Keratinocyte (primary cell): ENCODE results near the gene CDT1. TPM values are rescaled to one million over a fixed set of nuclear protein-coding genes. Genes with fewer than 3 reads are reported as not detected.

Experiments used
- DNase-seq: peaks from one replicate; pipeline ENCODE4 v3.0.0-alpha.2; 2011; ENCODE audit warnings: low read depth, missing footprints, low spot score
- FAIRE-seq: peaks from 2 replicates; lab custom pipeline; 2011; peaks lifted over from hg19 to GRCh38; lab: Jason Lieb, UNC
- H2AFZ ChIP-seq: 2 replicates; pipeline ENCODE4 v1.6.0; 2012; ENCODE audit warnings: low read length, control low read depth, inconsistent platforms; ENCODE audit not compliant: control insufficient read depth
- H3K27ac ChIP-seq: 2 replicates; pipeline ENCODE4 v1.5.1; 2011; ENCODE audit warnings: low read length; ENCODE audit not compliant: control insufficient read depth, insufficient read depth
- H3K27me3 ChIP-seq: 3 replicates; pipeline ENCODE4 v1.6.0; 2011; ENCODE audit warnings: low read length; ENCODE audit not compliant: control insufficient read depth, insufficient read depth; ENCODE audit errors: extremely low read depth
- H3K36me3 ChIP-seq, 2 experiments: 2 replicates in 1 of 2; 3 replicates in 1 of 2; pipeline ENCODE4 v1.5.1; 2011; ENCODE audit warnings: low read length in 2 of 2, mild to moderate bottlenecking in 1 of 2; ENCODE audit not compliant: control insufficient read depth in 2 of 2, insufficient read depth in 2 of 2; ENCODE audit errors: extremely low read depth in 1 of 2
- H3K4me1 ChIP-seq: 3 replicates; pipeline ENCODE4 v1.5.1; 2011; ENCODE audit warnings: low read length; ENCODE audit not compliant: control insufficient read depth, insufficient read depth; ENCODE audit errors: extremely low read depth
- H3K4me2 ChIP-seq: 3 replicates; pipeline ENCODE4 v1.6.0; 2011; ENCODE audit warnings: low read depth, low read length; ENCODE audit not compliant: control insufficient read depth, insufficient read depth; ENCODE audit errors: extremely low read depth
- H3K4me3 ChIP-seq, 3 experiments: fragments of 200-600 bp in 1 of 3; sonication (generic) in 1 of 3; 2 replicates in 2 of 3; 3 replicates in 1 of 3; pipeline ENCODE4 v1.5.1; 2011 to 2016; ENCODE audit warnings: low read length in 3 of 3, mild to moderate bottlenecking in 3 of 3, control low read depth in 2 of 3, inconsistent platforms in 1 of 3, low read depth in 1 of 3, mixed read lengths in 1 of 3, mixed run types in 1 of 3, moderate library complexity in 1 of 3; ENCODE audit not compliant: control insufficient read depth in 2 of 3, insufficient read depth in 2 of 3; ENCODE audit errors: extremely low read depth in 1 of 3
- H3K79me2 ChIP-seq: 2 replicates; pipeline ENCODE4 v1.6.0; 2012; ENCODE audit warnings: low read length; ENCODE audit not compliant: control insufficient read depth, insufficient read depth
- H3K9ac ChIP-seq: 3 replicates; pipeline ENCODE4 v1.6.0; 2011; ENCODE audit warnings: low read length; ENCODE audit not compliant: control insufficient read depth, insufficient read depth; ENCODE audit errors: extremely low read depth
- H3K9me1 ChIP-seq: 3 replicates; pipeline ENCODE4 v1.6.0; 2011; ENCODE audit warnings: low read length; ENCODE audit not compliant: control insufficient read depth, insufficient read depth; ENCODE audit errors: extremely low read depth
- H3K9me3 ChIP-seq: 2 replicates; pipeline ENCODE4 v1.5.1; 2012; ENCODE audit warnings: low read depth, low read length; ENCODE audit not compliant: control insufficient read depth
- H4K20me1 ChIP-seq: 3 replicates; pipeline ENCODE4 v1.6.0; 2011; ENCODE audit warnings: low read length; ENCODE audit not compliant: control insufficient read depth, insufficient read depth; ENCODE audit errors: extremely low read depth
- EZH2 ChIP-seq: IDR thresholded peaks from one replicate; pipeline ENCODE4 v1.6.1; 2012; ENCODE audit warnings: inconsistent platforms, mild to moderate bottlenecking, low read length, moderate library complexity
- dilution Hi-C: fragments of 300-500 bp; cut with MboI; formaldehyde crosslinking; loops from one replicate; pipeline ENCODE4 v1.7.0; 2020; ENCODE audit warnings: low sequenced_read_pairs; ENCODE audit not compliant: extremely low pct_ligation_motif_present
- polyA plus RNA-seq, 5 experiments: library from polyadenylated mRNA; depleted of rRNA in 3 of 5; stranded (reverse) in 3 of 5; stranded (forward) in 1 of 5; unstranded in 1 of 5; fragments of >200 nt; gene quantifications; 1 replicate in 1 of 5; 2 replicates in 3 of 5; 3 replicates in 1 of 5; pipeline versions ENCODE4 v1.2.1 to v1.2.3, GENCODE V29; 2011 to 2012; ENCODE audit warnings: missing spikeins in 2 of 5, low read depth in 1 of 5, low replicate concordance in 1 of 5
- TF ChIP-seq, protein P1 (sequence below), 3 experiments: IDR thresholded peaks in 1 of 3; conservative IDR thresholded peaks in 1 of 3; optimal IDR thresholded peaks in 1 of 3; 2 replicates in 2 of 3; 3 replicates in 1 of 3; pipeline versions ENCODE3 to v1.5.1; 2011; ENCODE audit warnings: low read length in 3 of 3, mild to moderate bottlenecking in 3 of 3, moderate library complexity in 2 of 3, control low read depth in 1 of 3, inconsistent platforms in 1 of 3; ENCODE audit not compliant: insufficient read depth in 2 of 3; ENCODE audit errors: extremely low read depth in 1 of 3

Gene CDT1
- polyA plus RNA-seq, 1 donor (not counting 4 experiments of a cell fraction or from before 2014, with no cell fraction given) = 2.0 TPM

DNA sequence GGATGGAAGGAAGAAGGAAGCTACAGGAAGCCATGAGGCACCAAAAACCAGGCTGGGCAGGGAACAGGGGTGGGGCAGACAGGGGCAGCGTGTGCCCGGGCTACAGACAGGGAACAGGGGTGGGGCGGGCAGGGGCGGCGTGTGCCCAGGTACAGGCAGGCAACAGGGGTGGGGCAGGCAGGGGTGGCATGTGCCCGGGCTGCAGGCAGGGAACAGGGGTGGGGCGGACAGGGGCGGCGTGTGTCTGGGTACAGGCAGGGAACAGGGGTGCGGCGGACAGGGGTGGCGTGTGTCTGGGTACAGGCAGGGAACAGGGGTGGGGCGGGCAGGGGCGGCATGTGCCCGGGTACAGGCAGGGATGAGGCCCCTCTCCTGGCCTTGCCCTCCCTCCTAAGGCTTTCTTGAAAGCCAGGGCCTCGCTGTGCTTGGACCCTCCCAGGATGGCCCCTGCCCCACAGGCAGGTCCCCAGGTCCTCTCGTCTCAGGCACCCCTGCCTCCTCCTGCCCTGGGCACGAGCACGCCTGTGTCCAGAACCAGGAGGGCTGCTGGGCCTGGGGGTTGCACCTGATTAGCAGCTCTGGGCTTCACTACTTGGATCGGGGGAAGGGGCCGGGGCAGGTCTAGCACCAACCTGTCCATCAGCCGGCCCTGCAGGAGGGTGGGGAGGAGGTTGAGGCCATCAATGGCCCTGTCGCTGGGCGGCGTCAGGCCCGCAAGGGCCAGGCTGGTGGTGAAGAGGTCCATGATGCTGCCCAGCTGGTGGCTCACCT lies 22.7 kb downstream of the CDT1 start:
- TF ChIP-seq EZH2 = no peak
- TF ChIP-seq, protein P1, sequence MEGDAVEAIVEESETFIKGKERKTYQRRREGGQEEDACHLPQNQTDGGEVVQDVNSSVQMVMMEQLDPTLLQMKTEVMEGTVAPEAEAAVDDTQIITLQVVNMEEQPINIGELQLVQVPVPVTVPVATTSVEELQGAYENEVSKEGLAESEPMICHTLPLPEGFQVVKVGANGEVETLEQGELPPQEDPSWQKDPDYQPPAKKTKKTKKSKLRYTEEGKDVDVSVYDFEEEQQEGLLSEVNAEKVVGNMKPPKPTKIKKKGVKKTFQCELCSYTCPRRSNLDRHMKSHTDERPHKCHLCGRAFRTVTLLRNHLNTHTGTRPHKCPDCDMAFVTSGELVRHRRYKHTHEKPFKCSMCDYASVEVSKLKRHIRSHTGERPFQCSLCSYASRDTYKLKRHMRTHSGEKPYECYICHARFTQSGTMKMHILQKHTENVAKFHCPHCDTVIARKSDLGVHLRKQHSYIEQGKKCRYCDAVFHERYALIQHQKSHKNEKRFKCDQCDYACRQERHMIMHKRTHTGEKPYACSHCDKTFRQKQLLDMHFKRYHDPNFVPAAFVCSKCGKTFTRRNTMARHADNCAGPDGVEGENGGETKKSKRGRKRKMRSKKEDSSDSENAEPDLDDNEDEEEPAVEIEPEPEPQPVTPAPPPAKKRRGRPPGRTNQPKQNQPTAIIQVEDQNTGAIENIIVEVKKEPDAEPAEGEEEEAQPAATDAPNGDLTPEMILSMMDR (optimal IDR thresholded peaks at IDR 0.05 in 1 of 3, IDR thresholded peaks at IDR 0.05 in 1 of 3, conservative IDR thresholded peaks at IDR 0.05 in 1 of 3; ENCODE audit: extremely low read depth in 1 of 3, insufficient read depth in 2 of 3, low read length in 3 of 3) = no peak
- Histone ChIP-seq H3K9me3 (no peaks in the 10 kb centered on the region), H3K79me2 (no peaks in the 10 kb centered on the region), H3K4me3 (no peak overlapping the region), H3K27me3 (no peaks in the 10 kb centered on the region), H4K20me1 (no peaks in the 10 kb centered on the region), H2AFZ (no peak overlapping the region), H3K9ac (no peak overlapping the region), H3K9me1 (no peaks in the 10 kb centered on the region), H3K36me3 (peaks cover 0 to 6% of the 10 kb centered on the region in 2 experiments), H3K4me1 (peaks cover 3% of the 10 kb centered on the region), H3K4me2 (no peak overlapping the region), H3K27ac (no peak overlapping the region)
- DNase-seq (no peak), FAIRE-seq (no peak)
- dilution Hi-C loops = no loop called here

DNA sequence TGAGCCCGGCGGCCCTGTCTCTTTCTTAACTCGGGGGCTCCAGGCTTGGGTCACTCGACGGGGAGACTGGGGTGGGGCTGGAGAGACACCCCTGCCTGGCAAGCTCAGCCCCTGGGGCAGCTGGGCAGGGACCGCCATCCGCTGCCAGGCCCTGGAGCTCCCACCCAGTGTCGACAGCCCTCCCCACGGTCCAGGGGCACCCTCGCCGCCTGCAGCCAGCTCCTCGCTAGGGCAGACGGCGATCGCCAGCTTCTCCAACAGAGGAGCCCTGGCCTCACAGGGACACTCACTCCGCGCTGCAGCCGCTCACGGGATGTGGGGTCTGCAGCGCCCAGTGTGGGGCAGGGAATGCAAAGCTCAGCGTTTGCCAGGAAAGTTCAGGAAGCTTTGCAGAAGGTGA lies 24.1 kb downstream of the CDT1 start:
- Histone ChIP-seq H3K4me1 (peaks cover 3% of the 10 kb centered on the region), H3K27ac (no peak overlapping the region), H3K27me3 (no peaks in the 10 kb centered on the region), H3K36me3 (no peaks in the 10 kb centered on the region), H2AFZ (no peak overlapping the region), H3K9me3 (no peaks in the 10 kb centered on the region), H3K4me3 (no peak overlapping the region), H3K9ac (no peak overlapping the region), H3K9me1 (no peaks in the 10 kb centered on the region), H4K20me1 (no peaks in the 10 kb centered on the region), H3K4me2 (no peak overlapping the region), H3K79me2 (no peaks in the 10 kb centered on the region)
- TF ChIP-seq, protein P1 (optimal IDR thresholded peaks at IDR 0.05 in 1 of 3, IDR thresholded peaks at IDR 0.05 in 1 of 3, conservative IDR thresholded peaks at IDR 0.05 in 1 of 3; ENCODE audit: extremely low read depth in 1 of 3, insufficient read depth in 2 of 3, low read length in 3 of 3) = no peak
- no peak for TF ChIP-seq EZH2
- DNase-seq (no peak), FAIRE-seq (no peak)
- dilution Hi-C loops = no loop called here
